ENCODE measurements around the gene SEMA4B. TPM values are rescaled to one million over a fixed set of nuclear protein-coding genes. Genes with fewer than 3 reads are reported as not detected.

SEMA4B gene
- total RNA-seq, 4 donors from 2014 or later, result 115 to 193 (median 134) TPM

- no peak for TF ChIP-seq EP300 (IDR thresholded peaks at IDR 0.05; ENCODE audit: low read depth)
- H3K4me3 ChIP-seq, result no peak overlapping the region
- no peaks in the 10 kb centered on the region for H3K9me3 ChIP-seq
- intact Hi-C loops (cut with DNase I; ENCODE audit: low total_unique reads) (no loop called here), in situ Hi-C loops (cut with MboI; ENCODE audit: low pct_ligation_motif_present in 1 of 4, low pct_unique_long_range_greater_than_20kb in 1 of 4, low sequenced_read_pairs in 3 of 4) (no loop called here)
- 85% methylated on average over 20 of the region's 22 CpGs; no CpG with 5 or more reads in 1 of the 2 donors for WGBS, 2 donors (ENCODE audit: low coverage in 1 of 2)
- H3K36me3 ChIP-seq, result peaks cover 0 to 20% (median 1%) of the 10 kb centered on the region in 4 donors
- no peak for DNase-seq
- no peaks in the 10 kb centered on the region for H3K27me3 ChIP-seq
- H3K27ac ChIP-seq, result no peak overlapping the region
- H3K4me1 ChIP-seq, result no peaks in the 10 kb centered on the region
Measured at GRCh38 chr15:90241343-90242192, 40.4 kb downstream of the SEMA4B start.

- DNase-seq, result no peak
- no peak overlapping the region for H3K27ac ChIP-seq
- intact Hi-C loops (cut with DNase I; ENCODE audit: low total_unique reads) (no loop called here), in situ Hi-C loops (cut with MboI; ENCODE audit: low pct_ligation_motif_present in 1 of 4, low pct_unique_long_range_greater_than_20kb in 1 of 4, low sequenced_read_pairs in 3 of 4) (no loop called here)
- WGBS, 2 donors (ENCODE audit: low coverage in 1 of 2), result 78 to 89% methylated on average over 7 to 10 of the region's 10 CpGs
- H3K27me3 ChIP-seq, result no peaks in the 10 kb centered on the region
- H3K9me3 ChIP-seq, result no peaks in the 10 kb centered on the region
- no peak overlapping the region for H3K4me3 ChIP-seq
- TF ChIP-seq POLR2AphosphoS5 (IDR thresholded peaks at IDR 0.05) (no peak), CTCF (IDR thresholded peaks at IDR 0.05) (no peak), POLR2A (IDR thresholded peaks at IDR 0.05) (no peak), EP300 (IDR thresholded peaks at IDR 0.05; ENCODE audit: low read depth) (no peak)
- H3K36me3 ChIP-seq, result peaks cover 0 to 7% (median 0%) of the 10 kb centered on the region in 4 donors
- peaks cover 0 to 5% (median 0%) of the 10 kb centered on the region in 4 donors for H3K4me1 ChIP-seq
Measured at GRCh38 chr15:90243943-90244639, 43.0 kb downstream of the SEMA4B start.

DNA sequence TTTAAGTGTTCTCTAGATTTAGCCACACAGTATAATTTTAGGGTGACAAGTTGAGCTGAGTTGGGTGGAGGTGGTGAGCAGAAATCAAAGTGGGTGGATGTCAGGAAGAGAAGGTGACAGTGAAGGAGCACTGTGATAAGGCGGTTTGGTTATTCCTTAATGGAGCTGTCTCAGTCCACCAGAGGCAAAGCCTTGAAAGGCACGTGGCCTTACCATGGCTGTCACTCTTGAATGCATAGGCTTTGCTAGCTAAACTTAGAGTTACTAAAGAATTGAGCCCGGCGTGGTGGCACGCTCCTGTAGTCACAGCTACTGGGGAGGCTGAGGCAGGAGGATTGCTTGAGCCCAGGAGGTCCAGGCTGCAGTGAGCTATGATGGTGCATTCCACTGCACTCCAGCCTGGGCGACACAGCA is 47.7 kb downstream of the SEMA4B start:
- H3K4me3 ChIP-seq, result peak overlapping the region in 3 of 4 donors; percentile 45 to 89 (median 47)
- peaks cover 0 to 23% (median 7%) of the 10 kb centered on the region in 4 donors for H3K4me1 ChIP-seq
- H3K36me3 ChIP-seq, result no peaks in the 10 kb centered on the region
- H3K27ac ChIP-seq, result peak overlapping the region; percentile 32 to 71 (median 64)
- in situ Hi-C loops (cut with MboI; ENCODE audit: low pct_ligation_motif_present in 1 of 4, low pct_unique_long_range_greater_than_20kb in 1 of 4, low sequenced_read_pairs in 3 of 4), result no loop called here
- 73 to 80% methylated on average over 1 to 6 of the region's 6 CpGs for WGBS, 2 donors (ENCODE audit: low coverage in 1 of 2)
- intact Hi-C loops (cut with DNase I; ENCODE audit: low total_unique reads), result no loop called here
- no peaks in the 10 kb centered on the region for H3K27me3 ChIP-seq
- H3K9me3 ChIP-seq, result no peaks in the 10 kb centered on the region
- DNase-seq, result no peak
- TF ChIP-seq POLR2AphosphoS5 (IDR thresholded peaks at IDR 0.05) (no peak), CTCF (IDR thresholded peaks at IDR 0.05) (no peak), EP300 (IDR thresholded peaks at IDR 0.05; ENCODE audit: low read depth) (no peak), POLR2A (IDR thresholded peaks at IDR 0.05) (no peak)

DNA sequence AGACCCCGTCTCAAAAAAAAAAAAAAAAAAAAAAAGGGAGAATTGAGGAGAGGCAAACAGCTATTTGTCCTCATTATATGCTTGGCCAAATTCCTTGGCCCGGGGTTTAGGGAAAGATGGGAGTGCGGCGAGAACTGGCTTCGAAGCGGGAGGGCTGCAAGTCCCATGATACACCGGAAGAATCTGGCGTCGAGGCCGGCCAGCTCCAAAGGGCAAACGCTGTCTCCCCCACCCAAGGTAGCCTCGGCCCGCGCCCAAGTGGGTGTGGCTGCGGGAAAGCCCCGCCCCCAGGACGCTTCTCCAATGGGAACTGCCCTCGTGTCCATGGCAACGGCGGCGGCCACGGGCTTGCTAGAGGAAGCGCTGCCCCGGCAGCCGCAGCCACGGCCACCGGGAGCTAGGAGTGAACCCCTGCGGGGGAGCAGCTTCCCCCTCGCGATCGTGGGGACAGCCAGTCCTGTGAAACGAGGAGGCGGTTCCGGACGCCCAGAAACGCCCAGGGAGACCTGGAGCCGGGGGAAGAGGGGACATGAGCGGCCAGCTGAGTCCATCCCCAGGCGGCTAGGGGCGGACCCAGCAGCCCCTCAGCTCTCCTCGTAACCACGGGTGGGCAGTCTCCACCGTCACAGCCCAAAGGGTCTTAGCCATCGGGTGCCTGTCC is 48.2 kb downstream of the SEMA4B start, which contains the start of gene TTLL13:
TSS of gene TTLL13 (plus strand) at position 354 of the 661 bp plus-strand sequence. CDS start 1,075 bp downstream, outside the sequence.
- 2 to 3% methylated on average over 6 to 43 of the region's 44 CpGs for WGBS, 2 donors (ENCODE audit: low coverage in 1 of 2)
- DNase-seq, result peak; percentile 97
- TF ChIP-seq POLR2A (IDR thresholded peaks at IDR 0.05), result peak; percentile 29
- TF ChIP-seq CTCF (IDR thresholded peaks at IDR 0.05), result peak in 2 of 5 experiments; percentile 26 to 29
- TF ChIP-seq EP300 (IDR thresholded peaks at IDR 0.05; ENCODE audit: low read depth), result no peak
- TF ChIP-seq POLR2AphosphoS5 (IDR thresholded peaks at IDR 0.05), result peak; percentile 49 to 80 (median 50)
- in situ Hi-C loops (cut with MboI; ENCODE audit: low pct_ligation_motif_present in 1 of 4, low pct_unique_long_range_greater_than_20kb in 1 of 4, low sequenced_read_pairs in 3 of 4), result no loop called here
- Histone ChIP-seq H3K27me3 (no peaks in the 10 kb centered on the region), H3K27ac (peak within 1 kb of the TSS; percentile 32 to 71 (median 64)), H3K36me3 (no peaks in the 10 kb centered on the region), H3K4me3 (peak within 1 kb of the TSS; percentile 42 to 89 (median 46)), H3K4me1 (peaks cover 0 to 23% (median 7%) of the 10 kb centered on the region in 4 donors), H3K9me3 (no peaks in the 10 kb centered on the region)
- intact Hi-C loops (cut with DNase I; ENCODE audit: low total_unique reads), result no loop called here

Measured in transverse colon (tissue), 4 donors.